Esophagus squamous epithelium (tissue), 5 donors: ENCODE data around the gene ANO4. TPM values are rescaled to one million over a fixed set of nuclear protein-coding genes. Genes with fewer than 3 reads are reported as not detected.

Source experiments
- DNase-seq: peaks from one replicate; lab custom pipeline; 2025; lab: John Stamatoyannopoulos, UW
- H3K27ac ChIP-seq, 4 donors: fragments of 200-600 bp; sonication (generic); one replicate each; pipeline ENCODE4 v1.5.1; 2016 to 2019; ENCODE audit warnings: mild to moderate bottlenecking in 1 of 4
- H3K27me3 ChIP-seq, 4 donors: fragments of 200-600 bp; sonication (generic); 1 replicate in 3 of 4; 2 replicates in 1 of 4; pipeline versions ENCODE4 v1.5.1 to v1.6.0; 2017 to 2021; ENCODE audit warnings: antibody characterized with exemption in 1 of 4
- H3K36me3 ChIP-seq, 3 donors: fragments of 200-600 bp; sonication (generic); one replicate each; pipeline ENCODE4 v1.5.1; 2016 to 2019
- H3K4me1 ChIP-seq, 3 donors: fragments of 200-600 bp; sonication (generic); one replicate each; pipeline ENCODE4 v1.5.1; 2017 to 2019
- H3K4me3 ChIP-seq, 4 donors: fragments of 200-600 bp; sonication (generic); 1 replicate in 3 of 4; 2 replicates in 1 of 4; pipeline ENCODE4 v1.5.1; 2016 to 2019; ENCODE audit warnings: mild to moderate bottlenecking in 2 of 4, moderate library complexity in 1 of 4
- H3K9me3 ChIP-seq, 3 donors: fragments of 200-600 bp; sonication (generic); one replicate each; pipeline ENCODE4 v1.5.1; 2016 to 2019
- CTCF ChIP-seq, 6 experiments: fragments of 450-650 bp in 4 of 6; fragments of 200-600 bp in 2 of 6; sonication (generic) in 2 of 6; IDR thresholded peaks; one replicate each; pipeline ENCODE4 v1.5.1; 2016 to 2019; ENCODE audit warnings: antibody characterized with exemption in 6 of 6, mild to moderate bottlenecking in 4 of 6, moderate library complexity in 4 of 6
- POLR2A ChIP-seq, 4 donors: fragments of 450-650 bp; IDR thresholded peaks; one replicate each; pipeline ENCODE4 v1.6.1; 2017; ENCODE audit warnings: antibody characterized with exemption in 4 of 4, mild to moderate bottlenecking in 4 of 4, moderate library complexity in 3 of 4
- WGBS, 2 donors: methylation state at CpG; one replicate each; pipeline ENCODE4 v1.1.5; 2018; 5-methylcytosine and 5-hydroxymethylcytosine counted together
- intact Hi-C: fragments of 100-400 bp; cut with DNase I; formaldehyde crosslinking; loops from one replicate; pipeline ENCODE4 v1.15.0; 2022
- total RNA-seq, 4 donors: library from RNA; depleted of rRNA; stranded (reverse); fragments of >200 nt; gene quantifications; one replicate each; pipeline ENCODE4 v1.1.0, GENCODE V29; 2016
- donor health status: DM: yes; HTN: yes; CAD: no.

The ANO4 gene
- total RNA-seq, 4 donors from 2014 or later = 0.09 TPM; not detected in 3

DNA sequence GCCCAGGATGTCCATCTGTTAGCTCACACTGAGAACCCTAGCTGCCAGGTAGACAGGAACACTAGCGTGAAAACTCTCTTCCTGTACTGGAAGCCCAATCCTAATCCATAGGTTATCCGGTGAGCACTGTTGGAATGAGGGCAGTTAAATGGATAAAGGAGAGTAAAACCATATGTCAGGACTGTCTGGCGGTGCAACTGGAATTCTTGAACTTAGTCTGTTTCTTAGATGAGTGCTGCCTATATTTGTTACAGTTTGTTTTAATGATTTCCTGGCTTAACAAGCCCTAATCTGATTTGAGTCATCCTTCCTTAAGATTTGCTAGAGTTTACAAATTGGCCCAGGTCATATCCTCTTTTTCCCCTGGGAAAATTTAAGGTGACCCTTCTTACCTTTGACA, 104.7 kb downstream of the ANO4 start:
- Histone ChIP-seq H3K27me3 (no peaks in the 10 kb centered on the region), H3K27ac (no peak overlapping the region), H3K4me3 (no peak overlapping the region), H3K9me3 (no peaks in the 10 kb centered on the region), H3K4me1 (no peaks in the 10 kb centered on the region), H3K36me3 (no peaks in the 10 kb centered on the region)
- no peak for DNase-seq
- intact Hi-C loops = no loop called here
- WGBS, 2 donors = 80 to 84% methylated on average over 3 of the region's 3 CpGs
- TF ChIP-seq POLR2A (IDR thresholded peaks at IDR 0.05) = no peak
- no peak for TF ChIP-seq CTCF (IDR thresholded peaks at IDR 0.05)

DNA sequence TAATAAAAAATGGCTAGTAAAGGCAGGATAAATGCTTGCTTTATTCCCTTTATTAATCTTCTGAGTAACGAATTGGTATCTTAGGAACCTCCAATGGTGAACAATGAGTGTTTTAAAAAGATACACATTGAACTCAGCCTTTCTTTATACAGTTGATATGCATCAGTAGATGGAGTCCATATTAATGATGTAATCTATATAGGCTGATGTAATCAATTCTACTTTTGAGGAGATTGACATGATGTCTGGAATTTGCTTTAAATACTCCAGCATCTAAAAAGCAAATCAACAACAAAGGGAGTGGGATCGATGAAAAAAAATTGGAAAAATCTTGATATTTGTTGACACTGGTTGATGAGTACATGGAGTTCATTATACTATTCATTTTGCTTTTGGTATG, 106.2 kb downstream of the ANO4 start:
- Histone ChIP-seq H3K36me3 (no peaks in the 10 kb centered on the region), H3K9me3 (no peaks in the 10 kb centered on the region), H3K27me3 (no peaks in the 10 kb centered on the region), H3K4me1 (no peaks in the 10 kb centered on the region), H3K27ac (no peak overlapping the region), H3K4me3 (no peak overlapping the region)
- no peak for DNase-seq
- intact Hi-C loops = no loop called here
- TF ChIP-seq CTCF (IDR thresholded peaks at IDR 0.05) (no peak), POLR2A (IDR thresholded peaks at IDR 0.05) (no peak)
- WGBS, 2 donors = 73 to 74% methylated on average over 2 of the region's 2 CpGs

- intact Hi-C loops = no loop called here
- 82 to 91% methylated on average over 1 of the region's 1 CpG for WGBS, 2 donors
- H3K36me3 ChIP-seq = no peaks in the 10 kb centered on the region
- H3K9me3 ChIP-seq = no peaks in the 10 kb centered on the region
- no peak for DNase-seq
- H3K4me1 ChIP-seq = no peaks in the 10 kb centered on the region
- TF ChIP-seq POLR2A (IDR thresholded peaks at IDR 0.05) (no peak), CTCF (IDR thresholded peaks at IDR 0.05) (no peak)
- no peak overlapping the region for H3K27ac ChIP-seq
- no peak overlapping the region for H3K4me3 ChIP-seq
- H3K27me3 ChIP-seq = no peaks in the 10 kb centered on the region
Measured at GRCh38 chr12:100901266-100901665, 106.7 kb downstream of the ANO4 start.

DNA sequence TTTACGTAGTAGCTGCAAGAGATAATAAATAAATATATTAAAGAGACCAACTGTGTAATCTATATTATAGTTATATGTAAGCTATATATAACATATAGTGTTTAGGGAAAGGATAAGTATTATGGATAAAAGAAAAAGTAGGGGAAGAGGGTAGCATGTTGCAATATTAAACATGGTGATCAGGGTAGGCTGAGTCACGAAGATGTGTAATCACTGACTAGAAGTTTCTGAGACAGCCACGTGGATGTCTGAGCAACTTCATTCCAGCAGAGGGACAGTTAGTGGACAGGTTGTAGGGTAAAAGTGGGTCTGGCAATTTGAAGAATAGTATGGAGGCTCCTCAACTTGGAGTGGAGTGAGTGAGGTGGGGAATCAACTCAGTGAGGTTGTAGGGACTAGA, 109.7 kb downstream of the ANO4 start:
- H3K4me1 ChIP-seq = no peaks in the 10 kb centered on the region
- H3K4me3 ChIP-seq = no peak overlapping the region
- H3K27me3 ChIP-seq = no peaks in the 10 kb centered on the region
- no peaks in the 10 kb centered on the region for H3K36me3 ChIP-seq
- H3K27ac ChIP-seq = no peak overlapping the region
- DNase-seq = no peak
- H3K9me3 ChIP-seq = no peaks in the 10 kb centered on the region
- intact Hi-C loops = no loop called here
- WGBS, 2 donors = 53 to 59% methylated on average over 3 of the region's 3 CpGs
- TF ChIP-seq POLR2A (IDR thresholded peaks at IDR 0.05) (no peak), CTCF (IDR thresholded peaks at IDR 0.05) (no peak)

- TF ChIP-seq POLR2A (IDR thresholded peaks at IDR 0.05) = no peak
- Histone ChIP-seq H3K27me3 (no peaks in the 10 kb centered on the region), H3K4me3 (no peak overlapping the region), H3K27ac (no peak overlapping the region), H3K9me3 (no peaks in the 10 kb centered on the region), H3K4me1 (no peaks in the 10 kb centered on the region), H3K36me3 (no peaks in the 10 kb centered on the region)
- no peak for DNase-seq
- intact Hi-C loops = no loop called here
- 48 to 59% methylated on average over 2 of the region's 2 CpGs for WGBS, 2 donors
Measured at GRCh38 chr12:100908501-100908900, 113.9 kb downstream of the ANO4 start.
